ENCODE results near the gene NPHP4. TPM values are rescaled to one million over a fixed set of nuclear protein-coding genes. Genes with fewer than 3 reads are reported as not detected.
A peak's percentile ranks its signal among the peaks of the same experiment; 100 is the strongest.

NPHP4 gene
- polyA plus RNA-seq, 3 donors, result 0.39 to 13.7 (median 1.2) TPM

GRCh38 chr1:5891736-5892135 is 100.5 kb downstream of the NPHP4 start:
- Histone ChIP-seq H3K9me3 (replicated peaks in 1 of 2; ENCODE audit: control insufficient read depth in 1 of 2, insufficient read depth in 1 of 2, low read length in 2 of 2) (no peaks in the 10 kb centered on the region), H3K9ac (ENCODE audit: insufficient read depth, low read length, poor library complexity, severe bottlenecking) (no peak overlapping the region), H3K27me3 (ENCODE audit: control insufficient read depth in 2 of 2, insufficient read depth in 2 of 2, low read length in 2 of 2) (no peaks in the 10 kb centered on the region), H3K4me3 (replicated peaks in 1 of 3; ENCODE audit: low read depth in 2 of 3, low read length in 3 of 3) (no peak overlapping the region), H3K4me2 (replicated peaks; ENCODE audit: extremely low read depth, low read length, poor library complexity, severe bottlenecking) (no peak overlapping the region), H4K20me1 (ENCODE audit: insufficient read depth, low read length) (no peaks in the 10 kb centered on the region), H2AFZ (ENCODE audit: insufficient read depth, low read depth, low read length, poor library complexity, severe bottlenecking) (no peak overlapping the region), H3K27ac (ENCODE audit: low read depth in 1 of 2, low read length in 2 of 2) (no peak overlapping the region), H3K4me1 (ENCODE audit: control insufficient read depth in 1 of 2, insufficient read depth in 2 of 2, low read length in 2 of 2) (no peaks in the 10 kb centered on the region), H3K36me3 (replicated peaks in 1 of 2; ENCODE audit: control insufficient read depth in 1 of 2, insufficient read depth in 2 of 2, low read length in 2 of 2) (peaks cover 0 to 1% of the 10 kb centered on the region in 2 donors), H3K79me2 (ENCODE audit: insufficient read depth, low read length) (no peaks in the 10 kb centered on the region)
- TF ChIP-seq CTCF (IDR thresholded peaks at IDR 0.05), result no peak
- intact Hi-C loops (cut with micrococcal nuclease), result no loop called here
- H3K27me3 Mint-ChIP-seq (ENCODE audit: low read depth in 3 of 3), result no peaks in the 10 kb centered on the region
- no peak for DNase-seq
- peak overlapping the region in 1 of 7 donors; percentile 53 for H3K27ac Mint-ChIP-seq
- H3K36me3 Mint-ChIP-seq, result peaks cover 14 to 21% of the 10 kb centered on the region in 2 donors
- WGBS (ENCODE audit: insufficient coverage), result 93% methylated on average over 7 of the region's 9 CpGs
- no peak overlapping the region for H3K4me3 Mint-ChIP-seq
- H3K4me1 Mint-ChIP-seq, result no peaks in the 10 kb centered on the region
- H3K9me3 Mint-ChIP-seq, result no peaks in the 10 kb centered on the region

- no peaks in the 10 kb centered on the region for H3K79me2 ChIP-seq (ENCODE audit: insufficient read depth, low read length)
- no peaks in the 10 kb centered on the region for H3K9me3 ChIP-seq (replicated peaks in 1 of 2; ENCODE audit: control insufficient read depth in 1 of 2, insufficient read depth in 1 of 2, low read length in 2 of 2)
These were observed 101.1 kb downstream of the NPHP4 start for GRCh38 chr1:5891137-5891536.

More at GRCh38 chr1:5891137-5891536, 101.1 kb downstream of the NPHP4 start:
- Histone ChIP-seq H3K27me3 (ENCODE audit: control insufficient read depth in 2 of 2, insufficient read depth in 2 of 2, low read length in 2 of 2) (no peaks in the 10 kb centered on the region), H3K4me2 (replicated peaks; ENCODE audit: extremely low read depth, low read length, poor library complexity, severe bottlenecking) (no peak overlapping the region), H3K9ac (ENCODE audit: insufficient read depth, low read length, poor library complexity, severe bottlenecking) (no peak overlapping the region), H3K27ac (ENCODE audit: low read depth in 1 of 2, low read length in 2 of 2) (no peak overlapping the region), H3K4me1 (ENCODE audit: control insufficient read depth in 1 of 2, insufficient read depth in 2 of 2, low read length in 2 of 2) (no peaks in the 10 kb centered on the region), H3K36me3 (replicated peaks in 1 of 2; ENCODE audit: control insufficient read depth in 1 of 2, insufficient read depth in 2 of 2, low read length in 2 of 2) (peaks cover 0 to 5% of the 10 kb centered on the region in 2 donors), H3K4me3 (replicated peaks in 1 of 3; ENCODE audit: low read depth in 2 of 3, low read length in 3 of 3) (no peak overlapping the region), H2AFZ (ENCODE audit: insufficient read depth, low read depth, low read length, poor library complexity, severe bottlenecking) (no peak overlapping the region), H4K20me1 (ENCODE audit: insufficient read depth, low read length) (no peaks in the 10 kb centered on the region)
- Mint-ChIP-seq H3K27ac (no peak overlapping the region), H3K27me3 (ENCODE audit: low read depth in 3 of 3) (no peaks in the 10 kb centered on the region), H3K36me3 (peaks cover 14 to 21% of the 10 kb centered on the region in 2 donors), H3K4me3 (no peak overlapping the region), H3K9me3 (no peaks in the 10 kb centered on the region), H3K4me1 (no peaks in the 10 kb centered on the region)
- intact Hi-C loops (cut with micrococcal nuclease), result no loop called here
- WGBS (ENCODE audit: insufficient coverage), result 98% methylated on average over 4 of the region's 8 CpGs
- no peak for TF ChIP-seq CTCF (IDR thresholded peaks at IDR 0.05)
- no peak for DNase-seq
